C4-2B (cell line): Measurements from ENCODE around the gene CD47.

Experiments
- H3K27ac ChIP-seq: fragments of 450-650 bp; 2 replicates; pipeline ENCODE4 v1.5.1; 2017
- ZFX ChIP-seq: fragments of 450-650 bp; IDR thresholded peaks from 2 replicates; pipeline ENCODE4 v1.6.1; 2017
- TF ChIP-seq, protein P1 (sequence below): fragments of 450-650 bp; conservative IDR thresholded peaks from 2 replicates; pipeline ENCODE4 v1.5.1; 2017; ENCODE audit warnings: mild to moderate bottlenecking

CD47 gene

GRCh38 chr3:108025177-108025576, 65.7 kb downstream of the CD47 start:
- H3K27ac ChIP-seq = no peak overlapping the region
- no peak for TF ChIP-seq ZFX
- TF ChIP-seq, protein P1, sequence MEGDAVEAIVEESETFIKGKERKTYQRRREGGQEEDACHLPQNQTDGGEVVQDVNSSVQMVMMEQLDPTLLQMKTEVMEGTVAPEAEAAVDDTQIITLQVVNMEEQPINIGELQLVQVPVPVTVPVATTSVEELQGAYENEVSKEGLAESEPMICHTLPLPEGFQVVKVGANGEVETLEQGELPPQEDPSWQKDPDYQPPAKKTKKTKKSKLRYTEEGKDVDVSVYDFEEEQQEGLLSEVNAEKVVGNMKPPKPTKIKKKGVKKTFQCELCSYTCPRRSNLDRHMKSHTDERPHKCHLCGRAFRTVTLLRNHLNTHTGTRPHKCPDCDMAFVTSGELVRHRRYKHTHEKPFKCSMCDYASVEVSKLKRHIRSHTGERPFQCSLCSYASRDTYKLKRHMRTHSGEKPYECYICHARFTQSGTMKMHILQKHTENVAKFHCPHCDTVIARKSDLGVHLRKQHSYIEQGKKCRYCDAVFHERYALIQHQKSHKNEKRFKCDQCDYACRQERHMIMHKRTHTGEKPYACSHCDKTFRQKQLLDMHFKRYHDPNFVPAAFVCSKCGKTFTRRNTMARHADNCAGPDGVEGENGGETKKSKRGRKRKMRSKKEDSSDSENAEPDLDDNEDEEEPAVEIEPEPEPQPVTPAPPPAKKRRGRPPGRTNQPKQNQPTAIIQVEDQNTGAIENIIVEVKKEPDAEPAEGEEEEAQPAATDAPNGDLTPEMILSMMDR = no peak

GRCh38 chr3:108024146-108024850, 66.5 kb downstream of the CD47 start:
- TF ChIP-seq ZFX = no peak
- TF ChIP-seq, protein P1 = no peak
- H3K27ac ChIP-seq = no peak overlapping the region

- H3K27ac ChIP-seq = no peak overlapping the region
Measured at GRCh38 chr3:108022256-108023150, 68.3 kb downstream of the CD47 start.

DNA sequence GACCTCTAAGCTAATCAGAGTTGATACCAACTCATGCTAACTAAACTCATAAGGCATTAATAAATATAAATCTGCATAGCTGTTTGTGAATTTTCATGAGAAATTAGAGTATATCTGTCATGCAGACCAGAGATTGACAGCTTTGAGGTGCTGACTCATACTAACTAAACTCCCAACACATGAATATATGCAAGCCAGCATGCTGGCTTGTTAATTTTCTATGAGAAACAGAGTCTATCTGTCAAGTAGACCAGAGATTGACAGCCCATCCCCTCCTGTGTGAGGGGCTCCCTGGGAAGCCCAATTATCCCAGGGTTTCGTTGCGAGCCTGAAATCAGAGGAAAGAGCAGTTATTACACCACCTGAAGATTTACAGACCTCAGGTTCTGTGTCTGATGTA, 69.3 kb downstream of the CD47 start:
- no peak overlapping the region for H3K27ac ChIP-seq
- TF ChIP-seq, protein P1 = no peak
- TF ChIP-seq ZFX = no peak

More at GRCh38 chr3:108022256-108023150, 68.3 kb downstream of the CD47 start:
- TF ChIP-seq, protein P1 = no peak

DNA sequence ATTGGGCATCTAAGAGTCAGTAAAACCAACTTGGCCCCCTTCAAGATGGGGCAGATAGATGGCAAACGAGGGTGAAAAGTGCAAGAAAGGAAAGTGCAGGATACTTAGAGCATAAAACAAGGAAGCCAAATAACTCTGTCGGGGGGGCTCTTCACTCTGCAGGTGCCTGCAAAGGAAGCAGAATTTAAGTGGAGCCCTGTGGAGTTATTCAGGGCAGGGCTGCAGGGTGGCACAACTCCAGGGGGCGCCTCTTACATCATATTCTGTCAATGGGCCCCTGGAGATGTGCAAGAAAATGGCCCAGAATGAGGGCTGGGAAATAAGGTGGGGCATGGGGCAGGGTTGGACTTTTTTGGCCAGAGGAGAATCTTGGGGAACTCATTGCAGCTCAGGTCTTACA, 69.7 kb downstream of the CD47 start:
- TF ChIP-seq, protein P1 = no peak
- TF ChIP-seq ZFX = no peak
- no peak overlapping the region for H3K27ac ChIP-seq

GRCh38 chr3:108018552-108018951, 72.3 kb downstream of the CD47 start:
- no peak overlapping the region for H3K27ac ChIP-seq
- TF ChIP-seq ZFX = no peak
- TF ChIP-seq, protein P1 = no peak

- H3K27ac ChIP-seq = no peak overlapping the region
- TF ChIP-seq, protein P1 = no peak
- no peak for TF ChIP-seq ZFX
Measured at GRCh38 chr3:108017587-108017986, 73.2 kb downstream of the CD47 start.
